Measurements from ENCODE around the gene CCDC89.

- TF ChIP-seq ID3 (CRISPR knock-in tag; IDR thresholded peaks at IDR 0.05) (no peak), ID3 (tag; IDR thresholded peaks at IDR 0.05) (no peak), MEF2D (tag; conservative IDR thresholded peaks at IDR 0.05; ENCODE audit: low read depth) (no peak), RNF2 (IDR thresholded peaks at IDR 0.05) (no peak), XRCC4 (IDR thresholded peaks at IDR 0.05; ENCODE audit: extremely low read depth, insufficient read depth, insufficient read length) (no peak)
These were observed 3.4 kb downstream of the CCDC89 start for GRCh38 chr11:85682330-85683305.
